ENCODE data around the gene ASXL3. TPM values are rescaled to one million over a fixed set of nuclear protein-coding genes. Genes with fewer than 3 reads are reported as not detected.

ASXL3 gene
- total and polyA plus RNA-seq, 3 experiments from 2014 or later, result not detected

DNA sequence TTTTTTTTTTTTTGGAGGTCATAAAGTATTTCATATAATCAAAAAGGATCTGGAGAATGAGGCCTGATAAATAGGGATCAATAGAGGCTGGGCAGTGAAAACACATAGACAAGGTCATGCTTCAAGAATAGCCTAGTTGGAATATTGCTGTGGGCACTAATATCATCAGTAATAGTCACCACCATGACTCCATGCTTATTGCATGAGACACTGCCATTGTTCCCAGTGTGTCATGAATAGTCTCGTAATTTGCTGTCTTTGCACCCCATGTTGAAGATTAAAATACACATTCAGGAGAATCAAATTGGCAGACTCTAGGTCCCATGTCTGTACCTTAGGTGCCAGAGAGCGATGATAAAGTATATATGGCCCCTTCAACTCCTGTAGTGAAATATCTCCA lies 10.3 kb downstream of the ASXL3 start:
- H3K4me3 ChIP-seq (ENCODE audit: low read length), result no peak overlapping the region
- no peaks in the 10 kb centered on the region for H3K36me3 ChIP-seq (ENCODE audit: insufficient read depth, low read length)
- no peaks in the 10 kb centered on the region for H3K4me1 ChIP-seq (ENCODE audit: insufficient read depth, low read length)
- no peaks in the 10 kb centered on the region for H3K27me3 ChIP-seq (ENCODE audit: insufficient read depth, low read length, poor library complexity, severe bottlenecking)
- no peaks in the 10 kb centered on the region for H3K9me3 ChIP-seq (ENCODE audit: low read length)
- no peak for DNase-seq
- no peak overlapping the region for H3K27ac ChIP-seq (ENCODE audit: low read depth, low read length)
- no peaks in the 10 kb centered on the region for H3K27me3 Mint-ChIP-seq
- H3K36me3 Mint-ChIP-seq, result no peaks in the 10 kb centered on the region
- ChIA-PET POLR2A (no interaction called here), CTCF (no interaction called here)
- no peak overlapping the region for H3K27ac Mint-ChIP-seq
- H3K4me3 Mint-ChIP-seq, result no peak overlapping the region
- no peaks in the 10 kb centered on the region for H3K4me1 Mint-ChIP-seq
- H3K9me3 Mint-ChIP-seq, result peaks cover 5 to 53% (median 11%) of the 10 kb centered on the region in 5 donors

DNA sequence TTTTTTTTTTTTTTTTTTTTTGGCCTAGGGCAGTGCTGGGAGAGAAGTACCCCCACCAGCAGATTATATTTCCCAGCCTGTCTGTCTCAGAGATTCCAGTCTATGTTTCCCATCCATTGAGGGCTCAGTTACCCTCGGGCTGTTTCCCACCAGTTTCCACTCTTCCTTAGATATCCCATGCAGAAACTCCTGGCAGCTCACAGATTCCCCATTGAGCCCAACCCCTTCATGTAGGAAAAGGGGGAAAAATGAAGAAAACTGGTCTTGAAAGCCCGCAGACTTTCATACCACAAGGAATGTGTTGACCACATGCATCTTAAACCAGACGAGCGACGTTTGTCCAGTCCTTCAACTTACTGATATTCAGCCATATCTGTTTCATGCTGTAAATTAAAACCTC lies 15.2 kb downstream of the ASXL3 start:
- Mint-ChIP-seq H3K4me1 (no peaks in the 10 kb centered on the region), H3K27me3 (no peaks in the 10 kb centered on the region), H3K9me3 (peaks cover 4 to 47% (median 7%) of the 10 kb centered on the region in 5 donors), H3K36me3 (no peaks in the 10 kb centered on the region), H3K4me3 (no peak overlapping the region), H3K27ac (no peak overlapping the region)
- Histone ChIP-seq H3K27ac (ENCODE audit: low read depth, low read length) (no peak overlapping the region), H3K9me3 (ENCODE audit: low read length) (no peaks in the 10 kb centered on the region), H3K4me1 (ENCODE audit: insufficient read depth, low read length) (no peaks in the 10 kb centered on the region), H3K27me3 (ENCODE audit: insufficient read depth, low read length, poor library complexity, severe bottlenecking) (no peaks in the 10 kb centered on the region), H3K4me3 (ENCODE audit: low read length) (no peak overlapping the region), H3K36me3 (ENCODE audit: insufficient read depth, low read length) (no peaks in the 10 kb centered on the region)
- CTCF ChIA-PET, result no interaction called here
- DNase-seq, result no peak
- POLR2A ChIA-PET, result no interaction called here

DNA sequence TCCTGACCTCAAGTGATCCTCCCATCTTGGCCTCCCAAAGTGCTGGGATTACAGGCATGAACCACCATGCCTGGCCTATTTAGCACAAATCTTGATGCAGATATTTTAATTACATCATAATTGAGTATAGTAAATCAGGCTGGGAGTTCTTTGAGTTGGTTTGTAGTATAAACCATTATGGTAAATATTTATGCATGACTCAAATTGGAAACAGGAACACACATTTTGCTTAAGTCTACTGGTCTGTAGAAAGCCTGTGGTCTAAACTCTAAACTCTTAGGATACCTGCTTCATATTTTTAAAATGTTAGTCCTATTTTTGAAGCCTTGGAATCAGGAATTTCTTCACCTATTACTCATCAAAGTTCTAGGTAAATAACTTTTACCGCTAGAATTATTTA lies 16.8 kb downstream of the ASXL3 start:
- Mint-ChIP-seq H3K4me3 (no peak overlapping the region), H3K27me3 (no peaks in the 10 kb centered on the region), H3K27ac (no peak overlapping the region), H3K4me1 (no peaks in the 10 kb centered on the region), H3K36me3 (no peaks in the 10 kb centered on the region), H3K9me3 (peaks cover 4 to 44% (median 9%) of the 10 kb centered on the region in 5 donors)
- POLR2A ChIA-PET, result no interaction called here
- DNase-seq, result no peak
- H3K27me3 ChIP-seq (ENCODE audit: insufficient read depth, low read length, poor library complexity, severe bottlenecking), result no peaks in the 10 kb centered on the region
- CTCF ChIA-PET, result no interaction called here
- no peaks in the 10 kb centered on the region for H3K9me3 ChIP-seq (ENCODE audit: low read length)
- H3K36me3 ChIP-seq (ENCODE audit: insufficient read depth, low read length), result no peaks in the 10 kb centered on the region
- no peaks in the 10 kb centered on the region for H3K4me1 ChIP-seq (ENCODE audit: insufficient read depth, low read length)
- no peak overlapping the region for H3K27ac ChIP-seq (ENCODE audit: low read depth, low read length)
- H3K4me3 ChIP-seq (ENCODE audit: low read length), result no peak overlapping the region

DNA sequence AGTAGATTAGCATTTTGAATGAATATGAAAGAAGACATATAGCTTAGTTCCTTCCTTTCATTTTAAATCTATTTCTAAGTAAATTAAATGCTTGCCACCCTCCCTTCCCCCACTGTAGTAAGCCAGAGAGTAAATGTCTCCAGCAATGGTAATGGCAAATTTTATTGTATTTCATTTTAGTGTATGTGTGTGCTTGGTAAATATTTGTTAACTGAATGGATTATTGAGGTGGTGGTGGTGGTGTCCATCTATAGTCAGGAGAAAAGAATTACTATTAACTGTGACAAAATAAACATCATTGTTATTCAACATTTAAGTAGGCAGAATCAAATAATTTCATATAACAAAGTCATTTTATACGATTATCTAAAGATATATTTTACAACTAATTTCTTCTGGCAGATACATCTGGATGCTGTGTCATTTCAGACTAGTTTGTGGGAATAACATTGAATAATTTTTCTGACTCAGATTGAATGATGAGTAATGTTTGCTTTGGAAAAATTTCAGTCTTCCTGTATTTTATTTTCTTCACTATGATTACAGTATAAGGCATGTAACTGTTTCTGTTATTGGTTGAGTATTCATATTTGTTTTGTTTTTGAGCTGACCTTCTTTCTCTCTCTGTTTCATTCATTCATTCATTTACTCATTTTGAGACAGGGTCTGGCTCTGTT lies 18.3 kb downstream of the ASXL3 start:
- H3K4me1 Mint-ChIP-seq, result no peaks in the 10 kb centered on the region
- no peaks in the 10 kb centered on the region for H3K36me3 ChIP-seq (ENCODE audit: insufficient read depth, low read length)
- CTCF ChIA-PET, result no interaction called here
- no peak overlapping the region for H3K4me3 ChIP-seq (ENCODE audit: low read length)
- H3K36me3 Mint-ChIP-seq, result no peaks in the 10 kb centered on the region
- no peaks in the 10 kb centered on the region for H3K9me3 ChIP-seq (ENCODE audit: low read length)
- H3K27me3 ChIP-seq (ENCODE audit: insufficient read depth, low read length, poor library complexity, severe bottlenecking), result no peaks in the 10 kb centered on the region
- POLR2A ChIA-PET, result no interaction called here
- peaks cover 3 to 34% (median 9%) of the 10 kb centered on the region in 5 donors for H3K9me3 Mint-ChIP-seq
- no peak overlapping the region for H3K4me3 Mint-ChIP-seq
- H3K4me1 ChIP-seq (ENCODE audit: insufficient read depth, low read length), result no peaks in the 10 kb centered on the region
- H3K27me3 Mint-ChIP-seq, result no peaks in the 10 kb centered on the region
- no peak for DNase-seq
- H3K27ac ChIP-seq (ENCODE audit: low read depth, low read length), result no peak overlapping the region
- H3K27ac Mint-ChIP-seq, result no peak overlapping the region

DNA sequence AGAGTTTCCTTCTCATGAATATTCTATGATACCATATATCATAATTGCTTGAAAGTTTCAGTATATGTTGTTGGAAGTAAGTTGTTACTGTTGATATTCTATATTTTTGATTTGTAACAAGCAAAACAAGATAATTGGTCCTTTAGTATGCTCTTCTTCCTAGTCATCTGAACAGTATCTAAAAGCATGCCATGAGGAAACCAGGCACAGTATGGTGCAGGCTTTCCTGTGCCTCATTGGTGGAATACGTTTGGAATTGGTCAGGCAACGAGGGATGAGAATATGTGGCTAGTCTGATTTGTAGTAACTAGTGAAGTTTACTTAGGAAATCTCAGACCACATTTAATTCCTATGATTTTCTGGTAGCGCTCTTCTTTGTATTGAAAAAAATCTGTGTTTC lies 22.8 kb downstream of the ASXL3 start:
- Mint-ChIP-seq H3K27me3 (no peaks in the 10 kb centered on the region), H3K9me3 (peaks cover 2 to 43% (median 13%) of the 10 kb centered on the region in 5 donors), H3K4me1 (no peaks in the 10 kb centered on the region), H3K36me3 (no peaks in the 10 kb centered on the region), H3K27ac (no peak overlapping the region), H3K4me3 (no peak overlapping the region)
- H3K36me3 ChIP-seq (ENCODE audit: insufficient read depth, low read length), result no peaks in the 10 kb centered on the region
- no peak overlapping the region for H3K27ac ChIP-seq (ENCODE audit: low read depth, low read length)
- H3K4me1 ChIP-seq (ENCODE audit: insufficient read depth, low read length), result no peaks in the 10 kb centered on the region
- no peak overlapping the region for H3K4me3 ChIP-seq (ENCODE audit: low read length)
- H3K9me3 ChIP-seq (ENCODE audit: low read length), result no peaks in the 10 kb centered on the region
- no peaks in the 10 kb centered on the region for H3K27me3 ChIP-seq (ENCODE audit: insufficient read depth, low read length, poor library complexity, severe bottlenecking)
- ChIA-PET POLR2A (no interaction called here), CTCF (no interaction called here)
- DNase-seq, result no peak

DNA sequence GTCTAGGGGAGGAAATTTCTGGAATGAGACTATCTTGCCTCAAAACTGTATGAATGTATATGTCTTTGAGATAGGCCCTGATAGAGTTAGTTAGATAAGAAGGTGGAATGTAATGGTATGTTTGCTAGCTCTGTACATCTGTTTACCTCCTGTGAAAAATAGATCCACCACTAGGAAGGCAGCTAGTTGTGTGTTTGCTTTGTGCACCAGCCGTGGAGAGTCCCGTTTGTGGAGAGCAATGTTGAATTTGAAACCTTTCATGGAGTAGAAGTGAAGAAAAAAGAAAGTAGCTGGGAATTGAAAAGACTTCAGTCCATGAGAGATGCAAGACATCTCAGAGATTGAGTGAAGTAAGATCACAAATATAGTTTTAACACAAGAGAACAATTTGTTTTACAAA lies 25.4 kb downstream of the ASXL3 start:
- no peaks in the 10 kb centered on the region for H3K4me1 Mint-ChIP-seq
- no peak for DNase-seq
- POLR2A ChIA-PET, result no interaction called here
- H3K36me3 Mint-ChIP-seq, result no peaks in the 10 kb centered on the region
- Histone ChIP-seq H3K36me3 (ENCODE audit: insufficient read depth, low read length) (no peaks in the 10 kb centered on the region), H3K27me3 (ENCODE audit: insufficient read depth, low read length, poor library complexity, severe bottlenecking) (no peaks in the 10 kb centered on the region), H3K4me3 (ENCODE audit: low read length) (no peak overlapping the region), H3K27ac (ENCODE audit: low read depth, low read length) (no peak overlapping the region), H3K9me3 (ENCODE audit: low read length) (no peaks in the 10 kb centered on the region), H3K4me1 (ENCODE audit: insufficient read depth, low read length) (no peaks in the 10 kb centered on the region)
- no peaks in the 10 kb centered on the region for H3K27me3 Mint-ChIP-seq
- no peak overlapping the region for H3K27ac Mint-ChIP-seq
- peaks cover 2 to 37% (median 9%) of the 10 kb centered on the region in 5 donors for H3K9me3 Mint-ChIP-seq
- no peak overlapping the region for H3K4me3 Mint-ChIP-seq
- CTCF ChIA-PET, result no interaction called here

DNA sequence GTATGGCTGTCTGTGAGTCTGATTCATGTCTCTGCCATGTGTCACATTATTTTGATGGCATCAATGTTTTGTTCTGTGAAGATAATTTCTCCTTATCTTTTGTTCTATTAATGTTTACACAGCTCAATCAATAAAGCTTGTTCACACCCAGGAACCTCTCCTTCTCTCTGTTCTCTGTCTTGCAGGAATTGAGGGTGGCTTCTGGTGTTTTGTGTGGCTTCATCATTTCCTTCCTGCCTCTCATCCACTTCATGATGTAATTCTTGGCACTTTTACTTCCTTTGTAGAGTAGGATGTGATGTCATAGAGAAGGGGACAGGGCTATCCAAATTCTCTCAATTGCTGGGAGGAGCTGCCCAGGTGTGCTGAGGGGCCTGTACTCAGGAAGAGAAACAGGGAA lies 27.2 kb downstream of the ASXL3 start:
- no peaks in the 10 kb centered on the region for H3K4me1 ChIP-seq (ENCODE audit: insufficient read depth, low read length)
- H3K9me3 Mint-ChIP-seq, result peaks cover 2 to 30% (median 9%) of the 10 kb centered on the region in 5 donors

DNA sequence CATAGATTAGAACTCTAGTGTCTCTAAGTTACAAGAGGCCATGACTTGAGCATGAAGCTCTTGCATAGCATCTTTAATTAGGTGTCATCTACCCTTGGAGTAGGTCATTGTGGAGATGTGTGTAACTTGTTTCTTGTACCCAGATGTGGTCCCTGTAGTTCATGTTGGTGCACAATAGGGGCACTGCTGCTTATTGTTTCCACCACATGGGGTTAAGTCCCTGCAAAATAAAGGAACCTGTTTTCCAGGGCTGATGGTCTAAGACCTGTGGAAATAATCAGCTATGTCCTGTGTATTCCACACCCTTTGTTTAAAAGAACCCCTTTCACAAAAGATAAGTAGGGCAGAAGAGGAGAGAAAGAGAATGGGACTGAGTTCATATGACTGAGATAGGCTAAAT lies 28.6 kb downstream of the ASXL3 start:
- H3K4me1 Mint-ChIP-seq, result no peaks in the 10 kb centered on the region
- CTCF ChIA-PET, result no interaction called here

More for the DNA sequence above, 27.2 kb downstream of the ASXL3 start:
- no peaks in the 10 kb centered on the region for H3K9me3 ChIP-seq (ENCODE audit: low read length)
- ChIA-PET CTCF (no interaction called here), POLR2A (no interaction called here)
- Mint-ChIP-seq H3K4me1 (no peaks in the 10 kb centered on the region), H3K27ac (no peak overlapping the region), H3K4me3 (peak overlapping the region in 1 of 7 donors; percentile 38), H3K36me3 (no peaks in the 10 kb centered on the region), H3K27me3 (no peaks in the 10 kb centered on the region)
- H3K27ac ChIP-seq (ENCODE audit: low read depth, low read length), result no peak overlapping the region
- H3K27me3 ChIP-seq (ENCODE audit: insufficient read depth, low read length, poor library complexity, severe bottlenecking), result no peaks in the 10 kb centered on the region
- H3K4me3 ChIP-seq (ENCODE audit: low read length), result no peak overlapping the region
- no peaks in the 10 kb centered on the region for H3K36me3 ChIP-seq (ENCODE audit: insufficient read depth, low read length)
- DNase-seq, result no peak

More for the DNA sequence above, 28.6 kb downstream of the ASXL3 start:
- POLR2A ChIA-PET, result no interaction called here
- Histone ChIP-seq H3K27me3 (ENCODE audit: insufficient read depth, low read length, poor library complexity, severe bottlenecking) (no peaks in the 10 kb centered on the region), H3K27ac (ENCODE audit: low read depth, low read length) (no peak overlapping the region), H3K9me3 (ENCODE audit: low read length) (no peaks in the 10 kb centered on the region), H3K4me3 (ENCODE audit: low read length) (no peak overlapping the region), H3K36me3 (ENCODE audit: insufficient read depth, low read length) (no peaks in the 10 kb centered on the region), H3K4me1 (ENCODE audit: insufficient read depth, low read length) (no peaks in the 10 kb centered on the region)
- DNase-seq, result no peak
- H3K27me3 Mint-ChIP-seq, result no peaks in the 10 kb centered on the region
- H3K27ac Mint-ChIP-seq, result no peak overlapping the region
- H3K36me3 Mint-ChIP-seq, result no peaks in the 10 kb centered on the region
- H3K4me3 Mint-ChIP-seq, result no peak overlapping the region
- peaks cover 5 to 30% (median 9%) of the 10 kb centered on the region in 5 donors for H3K9me3 Mint-ChIP-seq

Data from CD8-positive, alpha-beta memory T cell (primary cell).